HG03571 (cell line): ENCODE measurements around the gene ABCG4.
"Not testable (repeated sequence)": the region's sequence is repeated elsewhere in the genome, so short reads cannot be mapped to it uniquely, and the experiment has no call there.

ENCODE experiments used
- ATAC-seq: cut with Tn5 transposase; IDR thresholded peaks from one replicate; pipeline ENCODE4 v1.9.1; 2021; ENCODE audit not compliant: unreplicated experiment

Gene ABCG4

DNA sequence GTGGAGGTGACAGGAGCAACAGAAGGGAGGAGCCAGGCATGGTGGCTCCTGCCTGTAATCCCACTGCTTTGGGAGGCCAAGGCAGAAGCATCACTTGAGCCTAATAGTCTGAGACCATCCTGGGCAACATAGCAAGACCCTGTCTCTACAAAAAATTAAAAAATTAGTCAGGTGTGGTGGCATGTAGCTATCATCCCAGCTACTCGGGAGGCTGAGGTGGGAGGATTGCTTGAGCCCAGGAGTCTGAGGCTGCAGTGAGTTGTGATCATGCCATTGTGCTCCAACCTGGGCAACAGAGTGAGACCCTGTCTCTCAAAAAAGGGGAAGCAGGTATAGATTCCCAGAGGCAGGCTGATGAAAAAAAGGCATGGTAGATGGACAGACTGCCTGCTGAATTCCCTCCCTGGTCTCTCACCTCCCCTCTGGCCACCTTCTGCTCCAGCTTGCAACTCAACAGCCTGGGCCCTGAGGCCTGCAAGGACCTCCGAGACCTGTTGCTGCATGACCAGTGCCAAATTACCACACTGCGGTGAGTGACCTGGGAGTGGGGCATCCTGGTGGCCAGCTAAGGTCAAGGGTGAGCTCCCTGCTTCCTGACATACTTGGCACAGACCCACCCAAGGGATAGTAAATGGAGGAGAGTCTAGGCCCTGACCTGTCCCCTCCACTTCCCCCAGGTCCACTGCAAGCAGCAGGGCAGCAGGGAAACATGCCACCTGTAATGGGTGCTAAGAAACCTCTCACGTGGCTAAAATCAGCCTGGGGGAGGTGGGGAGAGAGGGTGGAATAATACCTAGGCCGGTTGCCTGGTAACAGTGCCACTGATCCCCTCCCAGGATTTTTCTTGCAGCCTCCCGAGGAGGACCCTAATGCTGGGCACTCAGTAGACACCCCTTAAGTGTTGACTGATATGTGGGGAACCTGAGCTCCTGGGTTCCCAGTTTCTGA is 32.2 kb downstream of the ABCG4 start:
- ATAC-seq, result no peak

DNA sequence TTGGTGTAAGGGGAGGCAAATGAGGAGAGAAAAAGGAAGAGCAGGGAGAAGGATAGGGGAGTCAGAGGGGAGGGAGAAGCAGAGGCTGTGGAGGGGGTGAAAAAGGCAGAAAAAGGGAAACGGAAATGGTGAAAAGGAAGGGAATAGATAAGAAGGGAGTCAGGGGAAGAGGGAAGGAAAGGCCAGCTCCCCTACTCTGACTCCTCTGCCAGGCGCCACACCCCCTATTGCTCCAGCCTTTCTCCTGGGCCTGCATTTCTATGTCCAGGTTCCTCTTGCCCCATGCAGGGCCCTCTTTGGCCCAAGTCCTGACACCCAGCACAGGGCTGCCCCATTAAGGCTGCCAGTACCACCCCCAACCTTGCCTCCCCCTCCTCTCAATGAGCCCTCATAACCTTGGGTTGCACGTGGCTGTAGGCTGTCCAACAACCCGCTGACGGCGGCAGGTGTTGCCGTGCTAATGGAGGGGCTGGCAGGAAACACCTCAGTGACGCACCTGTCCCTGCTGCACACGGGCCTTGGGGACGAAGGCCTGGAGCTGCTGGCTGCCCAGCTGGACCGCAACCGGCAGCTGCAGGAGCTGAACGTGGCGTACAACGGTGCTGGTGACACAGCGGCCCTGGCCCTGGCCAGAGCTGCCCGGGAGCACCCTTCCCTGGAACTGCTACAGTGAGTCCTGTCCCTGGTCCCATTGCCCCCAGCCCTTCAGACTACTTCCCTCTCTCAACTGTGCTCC is 33.0 kb downstream of the ABCG4 start:
- ATAC-seq, result no peak

DNA sequence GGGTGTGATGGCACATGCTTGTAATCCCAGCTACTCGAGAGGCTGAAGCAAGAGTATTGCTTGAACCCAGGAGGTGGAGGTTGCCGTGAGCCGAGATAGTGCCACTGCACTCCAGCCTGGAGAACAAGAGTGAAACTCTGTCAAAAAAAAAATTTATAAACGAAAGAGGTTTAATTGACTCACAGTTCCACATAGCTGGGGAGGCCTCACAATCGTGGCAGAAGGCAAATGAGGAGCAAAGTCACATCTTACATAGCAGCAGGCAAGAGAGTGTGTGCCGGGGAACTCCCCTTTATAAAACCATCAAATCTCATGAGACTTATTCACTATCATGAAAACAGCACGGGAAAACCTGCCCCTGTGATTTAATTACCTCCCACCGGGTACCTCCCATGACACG is 35.5 kb downstream of the ABCG4 start:
- ATAC-seq, result not testable (repeated sequence)

DNA sequence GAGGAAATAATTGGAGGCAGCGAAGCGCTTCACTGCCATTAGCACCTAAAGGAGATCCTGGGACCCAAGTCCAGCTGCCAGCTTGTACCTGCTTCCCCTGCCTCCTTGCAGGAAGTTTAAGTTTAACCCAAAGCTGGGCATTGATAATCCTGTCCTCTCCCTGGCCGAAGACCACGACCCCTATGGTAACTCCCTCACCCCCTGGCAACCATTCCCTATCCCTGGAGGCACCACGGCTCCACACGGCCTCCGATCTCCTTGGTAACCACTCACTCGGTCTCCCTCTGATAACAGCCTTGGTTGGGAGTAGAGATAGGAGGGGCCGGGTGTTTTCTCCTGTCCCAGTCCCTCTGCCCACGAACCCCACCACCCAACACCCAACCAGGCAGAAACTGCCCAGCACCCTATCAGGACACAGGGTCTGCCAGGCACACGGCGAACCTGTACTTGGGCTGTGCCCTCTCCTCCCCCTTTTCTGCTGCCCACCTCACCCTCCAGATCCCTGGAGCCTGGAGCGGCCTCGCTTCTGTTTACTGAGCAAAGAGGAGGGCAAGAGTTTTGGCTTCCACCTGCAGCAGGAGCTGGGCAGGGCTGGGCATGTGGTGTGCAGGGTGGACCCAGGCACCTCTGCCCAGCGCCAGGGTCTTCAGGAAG is 37.3 kb downstream of the ABCG4 start:
- no peak for ATAC-seq

DNA sequence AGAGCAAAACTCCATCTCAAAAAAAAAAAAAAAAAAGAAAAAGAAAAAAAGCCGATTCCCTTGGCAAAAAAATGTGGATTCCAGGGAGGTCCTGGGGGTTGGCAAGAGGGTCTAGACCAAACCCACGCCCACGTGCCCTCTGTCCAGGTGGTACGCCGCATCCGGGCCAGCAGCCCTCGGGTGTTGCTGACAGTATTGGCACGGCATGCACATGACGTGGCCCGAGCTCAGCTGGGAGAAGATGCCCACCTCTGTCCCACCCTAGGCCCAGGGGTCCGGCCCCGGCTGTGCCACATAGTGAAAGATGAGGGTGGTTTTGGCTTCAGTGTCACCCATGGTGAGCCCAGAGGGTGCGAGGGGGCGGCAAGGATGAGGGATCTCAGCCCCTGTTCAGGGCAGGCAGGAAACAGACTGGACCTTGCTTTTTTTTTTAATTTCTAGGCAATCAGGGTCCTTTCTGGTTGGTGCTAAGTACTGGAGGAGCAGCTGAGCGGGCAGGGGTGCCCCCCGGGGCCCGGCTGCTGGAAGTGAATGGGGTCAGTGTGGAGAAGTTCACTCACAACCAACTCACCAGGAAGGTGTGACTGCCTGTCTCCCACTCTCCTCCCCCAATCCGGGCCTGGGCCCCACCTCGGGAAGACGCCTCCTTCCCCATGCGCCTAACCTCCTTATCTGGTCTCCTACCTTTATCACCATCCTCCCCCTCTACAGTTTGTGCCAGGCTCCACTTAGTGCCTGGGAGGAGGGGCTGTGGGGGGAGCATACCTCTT is 38.5 kb downstream of the ABCG4 start:
- ATAC-seq, result no peak

DNA sequence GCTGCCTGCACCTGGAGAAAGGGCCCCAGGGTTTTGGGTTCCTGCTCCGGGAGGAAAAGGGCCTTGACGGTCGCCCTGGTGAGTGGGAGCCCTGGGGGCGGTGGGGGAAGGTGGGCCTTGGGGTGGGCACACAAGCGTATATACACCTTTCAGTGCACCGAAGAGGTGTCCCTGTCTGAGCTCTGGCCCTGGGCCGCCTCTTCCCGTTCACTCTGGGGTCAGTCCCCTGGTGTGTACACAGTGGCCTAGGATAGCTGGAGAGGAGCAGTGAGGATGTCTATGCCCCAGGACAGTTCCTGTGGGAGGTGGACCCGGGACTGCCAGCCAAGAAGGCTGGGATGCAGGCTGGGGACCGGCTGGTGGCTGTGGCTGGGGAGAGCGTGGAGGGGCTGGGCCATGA is 39.2 kb downstream of the ABCG4 start:
- ATAC-seq, result no peak

DNA sequence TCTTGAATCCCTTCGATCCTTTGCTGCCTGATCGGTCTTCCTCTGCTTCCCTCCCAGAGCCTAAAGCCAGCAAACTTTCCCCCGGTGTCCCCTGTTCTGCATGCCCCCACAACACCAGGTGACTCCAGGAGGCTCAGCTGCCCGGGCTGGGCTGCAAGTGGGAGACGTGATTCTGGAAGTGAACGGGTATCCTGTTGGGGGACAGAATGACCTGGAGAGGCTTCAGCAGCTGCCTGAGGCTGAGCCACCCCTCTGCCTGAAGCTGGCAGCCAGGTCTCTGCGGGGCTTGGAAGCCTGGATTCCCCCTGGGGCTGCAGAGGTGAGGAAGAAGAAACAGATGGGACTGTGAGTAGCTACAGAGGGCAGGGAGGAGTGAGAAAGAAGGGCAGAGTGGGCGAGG is 40.0 kb downstream of the ABCG4 start:
- no peak for ATAC-seq

DNA sequence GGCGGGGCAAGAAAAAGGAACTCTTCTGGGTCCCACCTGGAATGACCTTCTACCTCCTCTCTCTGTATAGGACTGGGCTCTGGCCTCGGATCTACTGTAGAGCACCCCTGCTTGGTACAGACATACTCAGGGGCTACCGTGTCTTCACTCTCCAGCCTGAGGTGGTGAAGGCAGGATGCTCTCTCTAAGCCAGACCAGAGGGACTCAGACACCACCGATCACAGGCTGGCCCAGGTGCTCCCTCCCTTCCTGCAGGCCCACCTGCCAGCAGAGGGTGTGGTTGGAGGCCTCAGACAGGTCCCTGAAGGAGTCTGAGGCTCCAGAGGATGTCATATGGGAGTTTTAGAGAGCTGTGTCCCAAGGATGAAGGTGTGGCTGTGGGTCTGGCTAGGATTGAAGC is 40.5 kb downstream of the ABCG4 start:
- no peak for ATAC-seq

DNA sequence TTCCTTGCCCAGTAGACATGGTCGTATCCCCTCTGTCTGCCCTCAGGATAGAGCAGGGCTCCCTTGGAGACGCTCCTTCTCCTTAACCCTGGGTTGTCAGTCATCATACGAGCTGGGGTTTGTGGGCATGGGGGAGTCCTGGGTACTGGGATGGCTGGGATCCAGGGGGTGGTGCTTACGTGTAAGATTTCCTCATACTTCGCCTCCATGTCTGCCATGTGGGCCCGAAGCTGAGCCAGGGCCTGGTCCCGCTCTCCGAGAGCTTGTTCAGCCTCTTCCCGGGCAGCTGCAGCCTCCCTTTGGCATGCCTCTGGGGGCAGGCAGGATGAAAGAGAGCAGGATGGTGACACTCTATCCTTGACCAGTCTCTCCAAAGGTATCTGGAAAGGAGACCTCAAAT is 41.7 kb downstream of the ABCG4 start:
- ATAC-seq, result no peak

DNA sequence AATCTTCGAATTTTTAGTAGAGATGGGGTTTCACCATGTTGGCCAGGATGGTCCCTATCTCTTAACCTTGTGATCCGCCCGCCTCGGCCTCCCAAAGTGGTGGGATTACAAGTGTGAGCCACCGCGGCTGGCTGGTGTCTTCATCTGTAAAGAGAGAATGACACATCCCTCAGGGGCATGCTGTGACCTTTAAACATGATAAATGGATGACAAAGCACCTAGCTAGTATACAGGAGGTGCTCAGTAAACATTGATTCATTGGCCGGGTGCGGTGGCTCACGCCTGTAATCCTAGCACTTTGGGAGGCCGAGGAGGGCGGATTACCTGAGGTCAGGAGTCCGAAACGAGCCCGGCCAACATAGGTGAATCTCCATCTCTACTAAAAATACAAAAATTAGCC is 42.4 kb downstream of the ABCG4 start:
- ATAC-seq, result not testable (repeated sequence)

DNA sequence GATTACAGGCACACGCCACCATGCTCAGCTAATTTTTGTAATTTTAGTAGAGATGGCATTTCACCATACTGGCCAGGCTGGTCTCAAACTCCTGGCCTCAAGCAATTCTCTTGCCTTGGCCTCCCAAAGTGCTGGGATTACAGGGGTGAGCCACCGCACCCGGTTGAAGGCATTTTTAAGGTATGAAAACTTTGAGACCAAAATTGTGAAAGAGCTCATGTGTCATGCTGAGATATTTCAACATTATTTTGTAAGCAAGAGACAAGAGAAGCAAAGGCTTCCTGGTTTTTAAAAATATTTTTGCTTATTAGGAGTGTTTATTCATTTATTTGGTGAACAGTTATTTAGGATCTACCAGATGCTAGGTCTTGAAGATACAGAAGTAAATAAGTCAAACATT is 43.3 kb downstream of the ABCG4 start:
- no peak for ATAC-seq

DNA sequence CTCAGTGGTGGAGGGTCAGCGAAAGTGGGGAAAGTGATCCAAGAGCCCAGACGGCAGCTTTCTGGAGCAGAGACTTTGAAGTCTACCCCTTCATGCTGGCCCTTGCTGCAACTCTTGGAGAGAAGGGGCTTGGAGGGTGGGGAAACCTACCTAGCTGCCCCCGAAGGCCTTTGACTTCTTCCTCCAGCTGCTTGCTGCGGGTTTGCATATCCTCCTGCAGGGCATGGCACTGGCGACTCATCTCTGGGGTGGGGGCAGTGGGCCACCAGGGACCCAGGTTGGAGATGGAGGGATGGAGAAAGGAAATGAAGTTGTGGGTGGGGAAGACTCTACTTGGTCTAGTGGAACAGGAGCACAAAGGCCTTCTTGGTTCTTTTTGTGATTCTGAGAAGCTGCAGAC is 44.1 kb downstream of the ABCG4 start:
- ATAC-seq, result no peak

DNA sequence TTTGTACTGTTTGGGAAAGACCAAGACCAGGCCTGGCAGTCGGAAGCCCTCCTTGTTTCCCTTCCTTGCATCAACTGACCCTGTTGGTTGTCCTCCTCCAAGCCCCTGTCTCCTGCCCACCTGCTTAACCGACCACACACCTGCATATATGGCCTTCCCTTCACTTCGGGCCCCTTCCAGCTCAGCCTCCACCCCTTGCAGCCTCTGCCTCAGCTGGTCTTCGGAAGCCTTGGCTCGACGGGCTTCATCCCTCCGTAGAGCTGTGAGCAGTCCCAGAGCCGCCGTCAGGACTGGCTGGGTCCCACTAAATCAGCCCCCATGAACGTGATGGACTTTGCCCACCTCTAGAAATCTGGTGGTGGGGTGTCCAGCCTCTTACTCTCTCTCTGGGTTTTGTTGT is 44.8 kb downstream of the ABCG4 start:
- ATAC-seq, result no peak

DNA sequence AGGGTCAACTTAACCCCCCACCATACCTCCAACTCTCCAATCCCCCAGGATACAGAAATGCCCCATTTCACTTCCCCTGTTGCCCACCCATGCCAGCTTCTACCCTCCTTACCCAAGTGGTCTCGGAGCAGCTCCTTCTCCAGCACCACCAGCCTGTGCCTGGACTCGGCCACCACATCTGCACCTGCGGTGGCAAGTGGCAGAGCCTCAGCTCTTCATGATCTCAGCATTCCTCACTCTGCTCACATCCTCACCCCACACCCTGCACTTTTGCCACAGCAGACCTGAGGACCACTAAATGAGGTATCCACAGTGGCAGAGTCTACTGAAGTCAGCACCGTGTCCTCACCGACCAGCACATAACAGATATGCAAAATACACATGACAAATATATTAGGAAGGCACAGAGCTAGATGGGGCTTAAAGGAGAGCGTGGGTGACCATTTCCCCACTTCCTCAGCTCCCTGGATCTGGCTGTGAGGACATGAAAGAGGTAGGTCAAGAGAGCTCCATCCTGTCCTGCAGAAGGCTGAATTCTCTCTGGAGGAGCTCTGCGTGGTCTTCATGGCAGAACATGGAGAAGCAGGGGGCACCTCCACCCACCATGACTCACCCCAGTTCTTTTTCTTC is 46.1 kb downstream of the ABCG4 start:
- ATAC-seq, result no peak

DNA sequence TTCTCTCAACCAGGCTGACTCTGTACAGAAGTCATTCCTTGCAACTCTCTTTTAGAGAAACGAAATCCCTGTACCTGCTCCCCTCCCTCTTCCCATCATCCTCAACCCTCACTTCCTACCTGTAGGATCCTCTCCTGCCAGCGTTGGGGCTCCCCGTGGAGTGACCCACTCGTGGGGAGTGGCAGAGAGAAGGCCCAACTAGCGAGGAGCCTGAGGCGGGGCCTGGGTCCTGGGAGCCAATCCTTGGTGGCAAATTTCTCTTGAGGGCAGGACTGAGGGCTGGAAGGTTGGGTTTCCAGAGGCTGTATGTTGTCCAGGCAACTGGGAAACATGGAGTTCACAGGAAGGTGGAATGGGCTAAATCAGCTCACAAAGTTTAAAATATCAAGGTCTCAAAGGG is 46.8 kb downstream of the ABCG4 start:
- no peak for ATAC-seq

DNA sequence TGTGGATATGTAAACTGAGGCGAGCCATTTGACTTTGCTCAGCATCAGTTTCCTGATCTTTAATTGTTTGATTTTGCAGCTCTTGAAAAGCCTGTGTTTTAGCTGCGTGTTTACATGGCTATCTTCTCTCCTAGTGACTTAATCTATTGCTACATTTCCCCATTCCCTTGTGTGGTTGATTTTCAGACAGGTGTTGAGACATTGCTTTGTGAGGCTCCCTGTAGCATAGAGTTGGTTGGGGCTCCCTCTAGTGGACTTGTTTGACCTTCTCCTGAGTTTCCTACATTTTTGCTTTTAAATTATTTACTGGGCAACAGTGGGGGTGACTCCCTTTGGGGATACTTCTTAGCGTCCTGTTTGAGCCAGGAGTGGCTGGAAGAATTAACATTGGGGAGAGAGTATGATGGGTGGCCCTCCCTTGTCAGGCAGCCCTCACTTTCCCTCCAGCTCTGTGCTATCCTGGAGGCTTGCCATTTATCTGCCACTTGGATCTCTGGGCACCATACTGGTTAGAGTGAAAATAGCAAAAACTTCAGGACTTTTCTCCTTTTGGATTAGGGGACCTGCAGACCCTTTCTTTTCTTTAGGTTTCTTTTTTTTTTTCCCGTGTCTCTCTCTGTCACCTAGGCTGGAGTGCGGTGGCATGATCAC is 48.1 kb downstream of the ABCG4 start:
- ATAC-seq, result no peak

DNA sequence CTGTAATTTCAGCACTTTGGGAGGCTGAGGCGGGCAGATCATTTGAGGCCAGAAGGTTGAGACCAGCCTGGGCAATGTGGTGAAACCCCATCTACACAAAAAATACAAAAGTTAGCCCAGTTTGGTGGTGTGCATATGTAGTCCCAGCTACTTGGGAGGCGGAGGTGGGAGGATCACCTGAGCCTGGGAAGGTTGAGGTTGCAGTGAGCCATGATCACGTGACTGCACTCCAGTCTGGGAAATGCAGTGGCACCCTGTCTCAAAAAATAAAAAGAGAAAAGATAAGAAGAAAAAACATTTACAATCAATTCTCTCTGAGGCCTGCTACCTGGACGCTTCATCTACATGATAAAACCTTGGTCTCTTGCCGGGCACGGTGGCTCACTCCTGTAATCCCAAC is 50.1 kb downstream of the ABCG4 start:
- ATAC-seq, result no peak

DNA sequence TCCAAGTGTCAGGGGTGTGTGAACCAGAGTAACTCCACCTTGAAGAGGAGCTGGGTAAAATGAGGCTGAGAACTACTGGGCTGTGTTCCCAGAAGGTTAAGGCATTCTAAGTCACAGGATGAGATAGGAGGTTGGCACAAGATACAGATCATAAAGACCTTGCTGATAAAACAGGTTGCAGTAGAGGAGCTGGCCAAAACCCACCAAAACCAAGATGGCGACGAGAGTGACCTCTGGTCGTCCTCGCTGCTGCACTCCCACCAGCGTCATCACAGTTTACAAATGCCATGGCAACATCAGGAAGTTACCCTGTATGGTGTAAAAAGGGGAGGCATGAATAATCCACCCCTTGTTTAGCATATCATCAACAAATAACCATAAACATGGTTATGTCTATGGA is 52.4 kb downstream of the ABCG4 start:
- ATAC-seq, result not testable (repeated sequence)

DNA sequence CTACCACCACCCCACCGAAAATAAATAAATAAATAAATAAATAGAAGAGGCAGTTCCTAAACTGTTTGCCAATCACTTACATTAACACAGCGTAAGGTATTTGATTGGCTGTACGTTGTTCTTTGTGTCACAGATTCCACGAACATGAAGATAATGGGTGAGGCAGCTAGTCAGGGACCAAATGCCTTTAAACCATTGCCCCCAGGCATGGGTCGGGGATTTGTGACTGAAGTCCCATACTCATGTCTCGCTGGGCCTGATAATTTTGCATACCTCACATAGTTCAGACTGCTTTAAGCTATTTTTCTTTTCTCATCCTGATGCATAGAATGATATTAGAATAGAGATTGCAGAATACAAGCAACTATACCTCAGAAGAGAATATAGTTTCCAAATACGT is 53.7 kb downstream of the ABCG4 start:
- no peak for ATAC-seq

DNA sequence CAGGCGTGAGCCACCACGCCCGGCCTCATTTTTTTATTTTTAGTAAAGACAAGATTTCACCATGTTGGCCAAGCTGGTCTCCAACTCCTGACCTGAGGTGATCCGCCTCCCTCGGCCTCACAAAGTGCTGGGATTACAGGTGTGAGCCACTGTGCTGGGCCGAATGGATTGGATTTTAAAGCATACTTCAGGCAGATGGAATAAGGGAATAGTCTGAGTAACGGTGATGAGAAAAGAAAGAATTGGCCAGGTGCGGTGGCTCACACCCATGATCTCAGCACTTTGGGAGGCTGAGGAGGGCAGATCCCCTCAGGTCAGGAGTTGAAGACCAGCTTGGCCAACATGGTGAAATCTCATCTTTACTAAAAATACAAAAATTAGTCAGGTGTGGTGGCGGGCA is 55.2 kb downstream of the ABCG4 start:
- ATAC-seq, result no peak
